GM21737 (cell line): ENCODE results near the gene CR2.
"Not testable (repeated sequence)": the region's sequence is repeated elsewhere in the genome, so short reads cannot be mapped to it uniquely, and the experiment has no call there.

Source experiments
- ATAC-seq: cut with Tn5 transposase; IDR thresholded peaks from one replicate; pipeline ENCODE4 v1.9.1; 2021; ENCODE audit warnings: mild to moderate bottlenecking, moderate library complexity; ENCODE audit not compliant: unreplicated experiment

Gene CR2

DNA sequence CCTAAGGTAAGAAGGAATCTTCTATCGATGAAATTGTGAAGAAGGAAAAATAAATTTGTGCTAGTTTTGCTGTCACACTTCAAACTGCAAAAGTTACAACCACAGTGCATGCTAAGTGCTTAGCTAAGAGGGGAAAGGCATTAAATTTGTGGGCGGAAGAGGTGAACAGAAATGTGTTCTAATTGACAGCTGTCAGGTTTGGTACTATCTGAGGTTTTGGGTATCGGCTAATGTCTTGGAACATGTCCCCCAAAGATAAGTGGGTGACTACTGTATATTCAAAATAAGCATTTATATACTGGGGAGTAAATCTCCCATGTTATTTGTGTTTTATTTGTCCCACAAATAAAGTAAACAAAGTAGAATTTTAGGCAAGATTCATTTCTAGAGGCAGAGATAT, 49.8 kb downstream of the CR2 start:
- ATAC-seq = no peak

DNA sequence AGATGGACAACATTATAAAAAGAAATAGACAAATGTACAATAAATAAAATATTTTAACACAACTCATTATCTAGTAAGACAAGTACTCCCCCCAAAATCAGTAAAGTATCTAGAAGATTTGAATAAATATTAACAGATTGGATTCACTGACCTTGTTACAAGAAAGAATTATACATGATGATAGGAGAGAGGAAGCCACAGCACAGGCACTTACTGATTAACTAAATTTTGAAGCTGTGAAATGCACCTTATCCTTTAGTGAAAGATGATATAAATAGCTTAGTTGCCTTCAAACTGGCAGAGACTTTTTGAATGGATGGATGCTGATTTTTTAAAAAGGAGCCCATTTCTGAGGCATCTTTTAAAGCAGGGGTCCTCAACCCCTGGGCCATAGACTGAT, 50.3 kb downstream of the CR2 start:
- no peak for ATAC-seq

DNA sequence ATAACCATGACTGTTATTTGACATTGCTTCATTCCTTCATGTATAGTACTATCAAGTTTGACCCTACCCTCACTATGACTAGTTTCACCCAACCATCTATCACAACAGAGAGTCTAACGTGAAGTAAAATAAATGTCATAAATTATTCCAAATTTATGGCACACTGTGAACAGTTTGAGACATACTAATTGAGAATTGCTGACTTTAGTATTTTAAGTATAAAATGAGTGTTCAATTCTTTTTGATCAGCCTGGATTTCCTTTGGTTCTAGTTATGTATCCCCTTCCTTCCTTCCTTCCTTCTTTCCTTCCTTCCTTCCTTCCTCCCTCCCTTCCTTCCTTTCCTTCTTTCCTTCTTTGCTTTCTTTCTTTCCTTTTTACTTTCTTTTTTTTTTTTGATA, 56.3 kb downstream of the CR2 start:
- ATAC-seq = no peak

DNA sequence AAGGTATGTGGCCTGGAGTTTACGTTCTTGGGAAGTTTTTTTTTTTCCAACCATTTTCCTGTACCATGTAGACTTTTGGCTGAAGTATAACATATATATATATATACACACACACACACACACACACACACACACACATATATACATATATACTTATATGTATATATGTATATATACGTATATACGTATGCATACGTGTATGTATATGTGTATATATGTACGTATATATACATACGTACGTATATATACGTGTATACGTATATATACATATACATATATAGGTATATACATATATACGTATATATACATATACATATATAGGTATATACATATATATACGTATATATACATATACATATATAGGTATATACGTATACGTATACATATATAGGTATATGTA, 60.8 kb downstream of the CR2 start:
- no peak for ATAC-seq

DNA sequence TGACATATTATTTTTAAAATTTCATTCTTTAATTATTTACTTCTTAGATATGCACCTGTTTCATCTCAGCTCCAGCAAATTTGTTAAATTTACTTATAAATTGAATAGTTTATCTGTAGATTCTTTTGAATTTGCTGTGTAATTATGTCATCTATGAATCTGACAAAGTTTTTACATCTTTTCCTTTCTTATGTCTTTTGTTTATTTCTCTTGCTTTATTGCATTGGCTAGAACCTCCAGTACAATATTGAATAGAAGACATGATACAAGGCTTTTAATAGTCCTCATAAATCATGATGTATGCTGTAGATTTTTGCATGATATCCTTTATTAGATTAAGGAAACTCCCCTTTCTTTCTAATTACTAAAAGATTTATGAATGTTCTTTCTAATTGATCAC, 62.6 kb downstream of the CR2 start:
- ATAC-seq = no peak

DNA sequence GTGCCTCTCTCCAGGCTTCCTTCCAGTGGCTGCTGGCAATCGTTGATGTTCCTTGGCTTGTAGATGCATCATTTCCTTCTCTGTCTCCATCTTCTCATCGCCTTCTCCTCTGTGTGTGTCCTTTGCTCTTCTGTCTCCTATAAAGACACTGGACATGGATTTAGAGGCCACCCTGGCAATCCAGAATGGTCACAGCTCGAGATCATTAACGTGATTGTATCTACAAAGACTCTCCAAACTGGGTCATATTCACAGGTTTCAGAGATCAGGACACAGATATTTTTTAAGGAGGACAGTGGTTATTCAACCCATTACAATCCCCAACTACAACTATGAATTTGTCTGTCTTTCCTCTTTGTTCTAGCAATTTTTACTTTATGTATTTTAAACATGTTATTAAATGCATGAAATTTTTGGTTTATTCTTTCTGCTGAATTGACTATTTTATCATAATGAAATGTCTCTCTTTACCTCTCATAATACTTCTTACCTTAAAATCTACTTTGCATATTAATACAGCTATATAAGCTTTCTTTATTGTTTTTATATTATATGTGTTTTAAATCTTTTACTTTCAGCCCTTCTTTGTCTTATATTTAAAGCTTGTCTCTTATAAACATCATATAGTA, 64.6 kb downstream of the CR2 start:
- no peak for ATAC-seq

DNA sequence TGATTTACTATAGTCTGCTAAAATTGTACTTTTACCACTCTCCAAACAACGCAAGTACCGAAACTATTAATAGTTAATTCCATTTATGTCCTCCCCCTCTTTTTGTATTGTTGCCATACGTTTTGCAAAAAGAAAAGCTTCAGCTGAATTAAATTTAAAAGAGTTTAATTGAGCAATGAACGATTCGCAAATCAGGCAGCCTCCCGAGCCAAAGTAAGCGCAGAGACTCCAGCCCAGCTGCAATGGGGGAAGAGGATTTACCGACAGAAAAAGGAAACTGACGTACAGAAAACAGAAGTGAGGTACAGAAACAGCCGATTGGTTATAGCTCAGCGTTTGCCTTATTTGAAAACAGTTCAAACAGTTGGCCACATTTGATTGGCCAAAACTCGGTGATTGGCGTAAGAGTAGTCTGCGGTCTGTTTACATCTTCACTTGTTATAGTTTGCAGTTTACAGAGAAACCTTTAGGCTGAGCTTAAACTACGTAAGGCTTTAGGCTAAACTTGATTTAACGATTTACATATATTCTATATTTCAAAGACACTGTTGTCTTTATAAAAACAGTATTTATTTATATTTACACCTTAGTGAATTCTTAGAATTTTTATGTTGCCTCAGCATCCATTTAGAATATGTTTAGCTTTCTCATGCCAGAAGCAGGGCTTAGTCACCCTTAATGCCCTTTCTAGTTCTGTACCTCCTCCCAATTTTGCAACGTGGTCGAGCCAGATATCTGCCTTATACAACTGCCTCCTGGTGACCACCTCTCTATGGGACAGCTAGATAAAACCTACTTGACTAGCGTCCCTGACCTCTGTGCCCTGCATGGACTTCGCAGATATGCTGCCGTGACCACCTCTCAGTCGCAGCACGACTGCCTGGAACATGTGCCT, 65.6 kb downstream of the CR2 start:
- no peak for ATAC-seq

DNA sequence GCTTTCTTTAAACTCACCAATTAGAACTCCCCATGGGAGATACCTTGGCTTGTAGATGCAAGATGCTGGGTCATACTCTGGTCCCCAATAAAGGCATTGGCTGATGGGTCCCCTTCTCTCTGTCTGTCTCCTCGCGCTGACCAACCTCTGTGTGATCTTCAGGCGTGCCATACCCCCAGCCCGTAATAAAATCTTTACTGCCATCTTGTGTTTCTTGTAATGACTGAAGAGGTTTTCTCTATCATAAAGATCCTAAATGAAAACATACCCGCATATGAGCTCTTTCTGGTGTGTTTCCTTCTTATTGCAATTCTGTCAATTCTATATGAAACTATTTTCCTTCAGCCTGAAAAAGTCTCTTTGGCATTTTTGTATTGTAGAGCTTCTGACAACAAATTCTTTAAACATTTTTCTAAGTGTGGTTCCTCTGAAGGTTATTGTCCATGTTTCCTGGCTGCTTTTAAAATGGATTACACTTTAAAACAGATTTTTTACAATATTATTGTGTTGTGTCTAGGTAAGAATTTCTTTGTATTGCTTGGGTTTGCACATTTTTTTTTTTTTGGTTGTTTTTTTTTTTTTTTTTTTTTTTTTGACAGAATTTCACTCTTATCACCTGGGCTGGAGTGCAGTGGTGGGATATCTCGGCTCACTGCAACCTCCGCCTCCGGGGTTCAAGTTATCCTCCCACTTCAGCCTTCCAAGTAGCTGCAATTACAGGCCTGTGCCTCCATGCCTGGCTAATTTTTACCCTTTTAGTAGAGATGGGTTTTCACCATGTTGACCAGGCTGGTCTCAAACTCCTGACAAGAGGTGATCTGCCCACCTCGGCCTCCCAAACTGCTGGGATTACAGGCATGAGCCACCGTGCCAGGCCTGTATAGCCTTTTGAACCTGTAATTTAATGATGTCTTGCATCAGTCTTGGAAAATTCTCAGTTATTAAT, 66.5 kb downstream of the CR2 start:
- ATAC-seq = not testable (repeated sequence)

DNA sequence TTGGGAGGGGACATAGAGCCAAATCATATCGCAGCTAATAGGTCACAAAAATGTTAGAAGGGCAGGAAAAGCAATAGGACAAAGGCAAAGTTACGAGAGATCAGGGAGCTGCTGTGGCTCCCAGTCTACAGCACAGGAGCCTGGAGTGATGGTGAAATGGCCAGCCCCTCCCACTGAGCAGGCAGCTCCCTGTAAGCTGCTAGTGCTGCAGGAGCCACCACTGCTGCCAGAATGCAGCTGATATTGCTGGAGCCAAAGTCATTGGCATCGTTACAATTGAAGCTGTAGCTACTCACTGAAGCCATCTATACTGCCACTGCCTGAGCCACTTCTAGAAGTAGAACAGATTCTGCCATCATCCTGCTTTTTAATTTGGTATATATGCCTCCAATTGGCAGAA, 71.1 kb downstream of the CR2 start:
- not testable (repeated sequence) for ATAC-seq

DNA sequence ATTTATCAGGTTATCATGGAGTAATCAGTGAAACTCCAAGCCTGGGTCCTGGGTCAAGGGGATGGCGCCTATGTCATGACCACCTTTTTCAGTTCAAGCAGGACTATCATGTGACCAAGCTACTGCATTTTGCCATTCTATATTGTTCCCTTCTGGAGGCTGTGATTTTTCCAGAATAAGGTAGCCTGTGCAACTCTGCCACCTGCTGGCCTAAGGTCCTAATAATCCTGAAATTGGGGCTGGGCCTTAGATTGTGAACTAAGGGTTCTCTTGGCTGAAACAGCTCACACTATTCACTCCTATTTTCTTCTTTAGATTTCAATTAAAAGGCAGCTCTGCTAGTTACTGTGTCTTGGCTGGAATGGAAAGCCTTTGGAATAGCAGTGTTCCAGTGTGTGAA, 74.3 kb downstream of the CR2 start:
- ATAC-seq = not testable (repeated sequence)

DNA sequence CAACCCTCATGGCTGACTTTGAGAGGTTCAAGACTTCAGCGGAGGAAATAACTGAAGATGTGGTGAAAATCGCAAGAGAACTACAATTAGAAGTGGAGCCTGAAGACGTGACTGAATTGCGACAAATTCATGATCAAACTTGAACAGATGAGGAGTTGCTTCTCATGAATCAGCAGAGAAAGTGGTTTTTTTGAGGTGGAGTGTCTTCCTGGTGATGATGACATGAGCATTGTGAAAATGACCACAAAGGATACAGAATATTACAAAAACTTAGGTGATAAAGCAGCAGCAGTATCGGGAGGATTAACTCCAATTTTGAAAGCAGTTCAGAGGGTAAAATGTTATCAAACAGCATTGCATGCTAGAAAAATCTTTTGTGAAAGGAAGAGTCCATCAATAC, 82.1 kb downstream of the CR2 start:
- not testable (repeated sequence) for ATAC-seq
